Measurements from ENCODE around the gene BCAS4.
"Not testable (repeated sequence)": the region's sequence is repeated elsewhere in the genome, so short reads cannot be mapped to it uniquely, and the experiment has no call there.

BCAS4 gene

DNA sequence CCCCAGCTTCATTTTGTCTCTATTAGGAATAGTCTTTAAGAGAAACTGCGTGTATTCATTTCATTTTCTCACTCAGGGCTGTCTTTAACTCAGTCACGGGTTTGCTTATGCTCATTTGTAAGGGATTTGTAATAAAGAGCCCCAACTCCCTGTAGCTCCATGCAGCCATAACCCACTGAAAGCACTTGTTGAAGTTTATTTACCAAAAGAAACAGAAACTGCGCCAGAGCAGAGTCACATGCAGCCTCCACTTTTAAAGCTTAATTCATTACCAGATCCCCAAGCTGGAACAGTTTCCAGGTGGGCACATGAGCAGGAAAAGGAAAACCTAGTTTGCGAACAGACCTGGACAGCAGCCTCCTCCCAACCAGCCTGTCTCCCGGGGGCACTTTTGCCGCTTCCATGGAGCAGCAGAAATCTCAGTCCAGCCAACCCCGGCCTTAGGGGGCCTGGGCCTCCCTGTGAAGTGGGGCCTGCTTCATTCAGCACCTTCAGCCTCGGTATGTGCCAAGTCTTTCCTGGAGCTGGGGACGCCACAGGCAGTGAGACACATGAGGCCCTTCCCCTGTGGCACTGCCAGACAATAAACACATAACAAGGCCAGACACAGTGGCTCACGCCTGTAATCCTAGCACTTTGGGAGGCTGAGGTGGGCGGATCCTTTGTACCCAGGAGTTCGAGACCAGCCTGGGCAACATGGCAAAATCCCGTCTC is 4.5 kb downstream of the BCAS4 start:
- no peak for DNase-seq (ENCODE audit: low read depth in 1 of 2, low spot score in 1 of 2)

DNA sequence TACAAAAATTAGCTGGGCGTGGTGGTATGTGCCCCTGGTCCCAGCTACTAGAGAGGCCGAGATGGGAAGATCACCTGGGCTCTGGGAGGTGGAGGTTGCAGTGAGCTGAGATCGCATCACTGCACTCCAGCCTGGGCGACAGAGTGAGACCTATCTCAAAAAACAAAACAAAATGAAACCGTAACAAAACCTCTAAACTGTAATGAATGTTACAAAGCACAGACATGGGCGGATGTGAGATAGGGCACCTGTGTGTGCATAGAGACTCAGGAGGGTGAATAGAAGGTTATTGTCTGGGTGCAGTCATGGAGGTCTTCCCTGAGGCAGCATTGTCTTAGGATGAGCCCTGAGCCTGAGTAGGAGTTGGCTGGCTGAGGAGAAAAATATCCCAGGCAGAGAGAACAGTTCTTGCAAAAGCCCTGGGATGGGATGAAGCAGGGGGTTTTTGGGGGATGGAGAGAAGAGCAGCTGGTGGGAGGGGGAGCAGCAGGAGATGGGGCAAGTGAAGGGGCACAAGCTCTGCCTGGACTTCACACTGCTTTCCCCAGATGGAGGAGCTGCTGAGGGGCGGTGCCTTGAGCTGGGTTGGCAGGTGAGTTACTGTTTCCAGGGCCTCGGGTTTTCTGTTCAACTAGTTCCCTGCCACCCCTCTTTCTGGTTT is 5.2 kb downstream of the BCAS4 start:
- DNase-seq (ENCODE audit: low read depth in 1 of 2, low spot score in 1 of 2): no peak

DNA sequence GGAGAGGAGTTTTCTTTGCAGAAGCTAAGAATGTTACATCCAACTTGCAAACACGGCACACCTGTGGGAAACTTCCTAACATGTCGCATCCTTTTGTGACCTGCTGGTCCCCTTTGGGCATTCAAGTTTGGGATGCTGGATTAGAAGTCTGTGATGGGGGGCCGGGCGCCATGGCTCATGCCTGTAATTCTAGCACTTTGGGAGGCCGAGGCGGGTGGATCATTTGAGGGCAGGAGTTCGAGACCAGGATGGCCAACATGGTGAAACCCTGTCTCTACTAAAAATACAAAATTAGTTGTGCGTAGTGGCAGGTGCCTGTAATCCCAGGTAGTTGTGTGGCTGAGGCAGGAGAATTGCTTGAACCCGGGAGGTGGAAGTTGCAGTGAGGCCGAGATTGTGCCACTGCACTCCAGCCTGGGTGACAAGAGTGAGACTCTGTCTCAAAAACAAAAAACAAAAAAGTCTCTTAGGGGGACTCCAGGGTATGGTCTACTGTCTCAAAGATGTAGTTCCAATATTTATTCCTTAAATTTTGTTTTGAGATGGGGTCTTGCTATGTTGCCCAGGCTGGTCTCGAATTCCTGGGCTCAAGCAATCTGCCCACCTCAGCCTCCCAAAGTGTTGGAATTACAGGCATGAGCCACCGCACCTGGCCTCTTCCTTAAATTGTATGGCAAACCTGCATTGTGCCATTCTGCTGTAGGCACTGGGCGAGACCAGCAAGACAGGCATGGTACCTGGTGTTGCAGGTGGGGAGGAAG is 6.3 kb downstream of the BCAS4 start:
- not testable (repeated sequence) for DNase-seq (ENCODE audit: low read depth in 1 of 2, low spot score in 1 of 2)

DNA sequence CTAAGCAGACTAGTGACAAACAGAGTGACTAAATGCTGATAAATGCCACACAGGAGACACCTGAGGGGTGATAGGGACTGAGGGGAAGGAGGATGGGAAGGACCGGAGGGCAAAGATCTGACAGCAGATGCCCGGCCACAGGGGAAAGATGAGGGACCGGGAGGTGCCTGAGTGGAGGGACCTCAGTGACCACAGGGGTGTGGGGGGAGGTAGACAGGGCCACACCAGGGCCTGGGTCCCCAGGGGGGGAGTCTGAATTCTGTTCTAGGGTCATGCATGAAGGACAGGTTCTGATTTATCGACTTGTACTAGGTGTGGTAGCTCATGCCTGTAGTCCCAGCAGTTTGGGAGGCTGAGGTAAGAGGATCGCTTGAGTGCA is 6.9 kb downstream of the BCAS4 start:
- DNase-seq (ENCODE audit: low read depth in 1 of 2, low spot score in 1 of 2): no peak

DNA sequence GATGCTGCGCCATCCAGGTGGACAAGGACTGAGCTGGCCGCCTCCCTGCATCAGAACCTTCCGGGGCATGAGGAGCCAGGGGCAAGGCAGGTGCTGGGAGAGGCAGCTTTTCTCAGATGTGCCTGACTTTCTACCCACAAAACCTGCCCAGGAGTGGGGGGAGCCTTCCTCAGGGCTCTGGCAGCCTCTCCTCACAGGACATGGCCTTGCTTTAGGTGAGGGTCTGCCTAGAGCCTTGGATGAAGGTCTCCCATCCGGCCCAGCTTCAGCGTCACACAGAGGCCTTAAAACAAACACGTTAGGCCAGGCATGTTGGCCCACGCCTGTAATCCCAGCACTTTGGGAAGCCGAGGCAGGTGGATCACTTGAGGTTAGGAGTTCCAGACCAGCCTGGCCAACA is 7.4 kb downstream of the BCAS4 start:
- DNase-seq (ENCODE audit: low read depth in 1 of 2, low spot score in 1 of 2): no peak

DNA sequence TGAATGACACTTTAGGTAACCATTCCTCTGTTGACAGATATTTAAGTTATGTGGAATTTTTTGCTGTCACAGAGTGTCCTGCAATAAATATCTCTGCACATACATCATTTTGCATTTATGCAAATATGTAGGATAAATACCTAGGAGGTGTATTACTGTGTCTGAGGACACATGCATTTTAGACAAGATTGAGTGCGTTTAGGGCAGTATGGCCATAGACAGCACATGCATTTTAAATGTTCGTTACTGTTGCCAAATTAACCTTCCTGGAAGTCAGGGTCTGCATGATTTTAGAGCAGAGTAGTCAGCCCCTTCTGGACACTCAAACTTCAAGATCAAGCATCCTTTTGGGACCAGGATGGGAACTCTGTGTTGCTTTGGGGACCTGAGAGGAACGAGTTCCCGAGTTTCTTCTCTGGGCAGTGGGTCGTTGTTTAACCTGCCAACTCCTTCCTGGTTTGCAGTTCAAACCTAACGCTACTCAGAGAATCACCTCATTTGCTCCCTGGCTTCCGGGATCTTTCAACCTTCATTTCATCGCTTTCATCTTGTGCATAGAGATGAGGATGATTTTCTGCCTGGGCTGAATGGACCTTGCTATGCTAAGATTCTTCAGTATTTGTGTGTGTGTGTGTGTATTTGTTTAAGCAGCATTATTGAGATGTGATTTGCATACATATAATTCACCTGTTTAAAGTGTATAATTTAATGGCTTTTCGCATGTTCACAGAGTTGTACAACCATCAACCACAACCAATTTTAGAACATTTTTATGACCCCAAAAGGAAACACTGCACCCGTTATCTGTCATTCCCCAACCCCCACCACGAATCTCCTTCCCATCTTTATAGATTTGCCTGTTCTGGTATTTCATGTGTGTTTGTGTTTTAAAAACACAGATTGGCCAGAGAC is 9.8 kb downstream of the BCAS4 start:
- peak in 1 of 2 donors; percentile 23 for DNase-seq (ENCODE audit: low read depth in 1 of 2, low spot score in 1 of 2)

DNA sequence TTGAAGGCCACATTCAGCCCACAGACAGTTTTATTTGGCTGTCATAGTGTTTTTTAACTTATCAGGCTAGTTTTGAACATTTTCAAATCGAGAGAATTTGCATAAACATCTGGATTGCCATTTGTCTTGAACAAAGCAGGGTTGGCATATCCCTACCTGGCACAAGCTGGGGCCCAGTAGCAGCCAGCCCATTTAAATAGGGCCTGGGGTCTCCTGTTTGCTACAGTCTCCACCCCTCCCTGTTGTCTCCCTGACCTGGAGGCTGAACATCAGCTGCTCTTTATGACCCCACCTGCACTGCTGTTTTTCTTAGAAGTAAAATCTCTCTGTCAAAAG is 10.5 kb downstream of the BCAS4 start:
- DNase-seq (ENCODE audit: low read depth in 1 of 2, low spot score in 1 of 2): no peak

DNA sequence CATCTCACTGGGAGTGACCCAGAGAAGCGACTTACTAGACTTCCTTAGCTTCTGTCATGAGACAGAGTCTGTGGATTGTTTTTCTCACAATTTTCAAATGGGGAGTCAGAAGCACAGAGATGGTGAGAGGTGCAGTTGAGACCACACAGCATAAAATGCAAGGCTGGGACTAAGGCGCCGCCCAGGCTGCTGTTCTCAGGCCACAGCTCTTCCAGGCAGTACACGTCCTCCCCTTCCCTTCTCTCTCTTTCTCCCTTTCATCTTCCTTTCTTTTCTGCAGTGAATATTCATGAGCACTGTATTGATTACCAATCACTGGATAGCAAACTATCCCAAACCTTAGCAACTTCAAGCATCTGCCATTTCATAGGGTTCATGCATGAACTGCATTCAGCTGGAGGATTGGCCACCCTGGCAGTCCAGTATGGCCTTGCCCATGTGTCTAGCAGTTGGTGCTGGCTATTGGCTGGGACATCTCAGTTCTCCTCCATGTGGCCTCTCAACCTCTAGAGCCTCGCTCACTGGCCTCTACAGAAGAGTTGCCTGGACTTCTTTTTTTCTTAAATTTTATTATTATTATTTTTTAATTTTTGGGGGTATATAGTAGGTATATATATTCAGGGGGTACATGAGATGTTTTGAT is 11.4 kb downstream of the BCAS4 start:
- no peak for DNase-seq (ENCODE audit: low read depth in 1 of 2, low spot score in 1 of 2)

DNA sequence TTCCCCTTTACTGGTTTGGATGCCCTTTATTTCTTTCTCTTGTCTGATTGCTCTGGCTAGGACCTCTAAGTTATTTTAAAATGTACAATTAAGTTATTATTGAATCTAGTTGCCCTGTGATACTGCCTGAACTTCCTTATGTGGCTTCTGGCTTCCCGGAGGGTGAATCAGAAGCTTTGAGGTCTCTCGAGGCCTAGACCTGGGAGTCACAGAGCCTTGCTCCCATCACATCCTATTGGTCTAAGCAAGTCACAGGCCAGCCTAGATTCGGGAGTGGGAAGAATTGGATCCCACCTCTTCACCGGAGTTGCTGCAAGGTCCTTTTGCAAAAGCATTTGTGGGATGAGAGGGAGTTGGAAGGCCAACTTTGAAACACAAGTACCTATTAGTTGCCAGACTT is 15.2 kb downstream of the BCAS4 start:
- no peak for DNase-seq (ENCODE audit: low read depth in 1 of 2, low spot score in 1 of 2)

DNA sequence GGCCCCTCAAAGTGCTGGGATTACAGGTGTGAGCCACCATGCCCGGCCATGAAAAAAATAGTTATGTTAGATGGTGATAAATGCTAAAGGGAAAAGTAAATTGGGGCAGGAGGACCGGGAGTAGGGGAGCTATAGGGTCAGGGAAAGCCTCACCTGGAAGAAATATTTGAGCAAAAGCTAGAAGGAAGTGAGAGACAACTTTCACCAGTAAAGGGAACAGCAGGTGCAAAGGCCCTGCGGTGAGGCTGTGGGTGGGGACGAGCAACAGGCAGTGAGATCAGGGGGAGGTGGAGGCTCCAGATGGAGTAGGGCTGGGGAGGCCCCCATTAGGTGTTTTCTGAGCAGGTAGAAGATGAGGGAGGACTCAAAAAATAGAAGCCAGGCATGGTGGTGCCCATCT is 16.0 kb downstream of the BCAS4 start:
- DNase-seq (ENCODE audit: low read depth in 1 of 2, low spot score in 1 of 2): no peak

DNA sequence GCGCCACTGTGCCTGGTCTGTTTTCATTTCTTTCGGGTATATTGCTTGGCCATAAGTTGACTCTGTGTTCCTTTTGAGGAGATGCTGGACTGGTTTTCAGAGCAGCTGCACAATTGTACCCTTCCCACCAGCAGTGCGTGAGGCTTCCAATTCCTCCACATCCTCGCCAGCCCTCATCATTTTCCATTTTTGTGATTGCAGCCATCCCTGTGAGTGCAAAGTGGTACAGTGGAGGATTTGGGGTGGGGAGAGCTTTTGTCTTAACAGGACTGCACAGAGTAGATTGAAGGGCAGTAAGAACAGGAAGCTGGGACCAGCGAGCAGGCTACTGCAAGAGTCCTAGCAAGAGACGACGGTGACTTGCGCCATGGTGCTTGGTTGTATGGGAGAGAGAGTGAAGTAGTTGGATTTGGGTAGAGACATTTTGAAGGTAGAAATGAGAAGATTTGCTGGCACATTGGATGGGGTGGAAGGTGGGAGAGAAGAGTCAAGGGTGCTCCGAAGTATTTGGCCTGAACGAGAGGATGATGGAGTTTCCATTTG is 18.3 kb downstream of the BCAS4 start:
- DNase-seq (ENCODE audit: low read depth in 1 of 2, low spot score in 1 of 2): no peak

DNA sequence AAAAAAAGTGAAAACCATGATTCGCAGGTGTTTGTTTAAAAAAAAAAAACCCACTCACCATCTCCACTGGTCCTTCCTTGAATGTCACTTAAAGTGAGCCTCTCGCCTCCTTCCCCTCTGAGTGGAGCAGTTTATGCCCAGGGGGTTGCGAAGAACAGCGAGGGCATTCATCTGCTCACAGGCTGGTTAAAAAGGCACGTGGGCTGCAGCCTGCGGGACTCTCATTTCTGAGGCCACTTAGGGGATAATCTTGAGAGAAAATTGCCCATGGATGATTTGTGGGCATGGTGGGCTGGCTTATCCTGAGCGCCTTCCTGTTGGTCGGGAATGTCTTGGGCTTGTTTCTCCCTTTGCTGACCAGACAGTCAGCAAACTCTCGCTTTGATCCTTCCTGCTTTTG is 18.9 kb downstream of the BCAS4 start:
- no peak for DNase-seq (ENCODE audit: low read depth in 1 of 2, low spot score in 1 of 2)

DNA sequence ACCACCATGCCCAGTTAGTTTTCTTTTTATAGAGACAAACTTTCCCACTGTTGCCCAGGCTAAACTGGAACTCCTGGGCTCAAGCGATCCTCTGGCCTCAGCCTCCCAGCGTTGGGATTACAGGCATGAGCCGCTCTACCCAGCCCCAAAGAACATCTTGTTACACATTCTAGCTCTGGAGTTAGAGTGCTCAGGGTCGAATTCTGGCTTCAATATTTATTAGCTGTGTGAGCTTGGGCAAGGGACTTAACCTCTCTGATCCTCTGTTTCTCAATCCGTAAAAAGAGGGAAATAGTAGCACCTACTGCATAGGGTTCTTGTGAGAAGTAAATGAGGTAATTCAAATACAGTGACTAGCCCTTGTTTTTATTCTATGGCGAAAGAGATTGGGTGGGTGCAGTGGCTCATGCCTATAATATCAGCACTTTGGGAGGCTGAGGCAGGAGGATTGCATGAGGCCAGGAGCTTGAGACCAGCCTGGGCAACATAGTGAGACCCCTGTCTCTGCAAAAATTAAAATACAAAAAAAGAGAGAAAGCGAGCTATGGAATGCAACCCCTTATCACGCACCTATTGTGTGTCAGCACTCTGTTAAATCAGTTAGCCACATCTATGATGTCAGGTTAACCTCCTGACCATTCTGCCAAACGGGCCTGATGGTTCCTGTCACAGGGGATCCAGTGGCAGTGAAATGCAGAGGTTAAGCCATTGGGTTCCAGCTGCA is 19.7 kb downstream of the BCAS4 start:
- no peak for DNase-seq (ENCODE audit: low read depth in 1 of 2, low spot score in 1 of 2)

DNA sequence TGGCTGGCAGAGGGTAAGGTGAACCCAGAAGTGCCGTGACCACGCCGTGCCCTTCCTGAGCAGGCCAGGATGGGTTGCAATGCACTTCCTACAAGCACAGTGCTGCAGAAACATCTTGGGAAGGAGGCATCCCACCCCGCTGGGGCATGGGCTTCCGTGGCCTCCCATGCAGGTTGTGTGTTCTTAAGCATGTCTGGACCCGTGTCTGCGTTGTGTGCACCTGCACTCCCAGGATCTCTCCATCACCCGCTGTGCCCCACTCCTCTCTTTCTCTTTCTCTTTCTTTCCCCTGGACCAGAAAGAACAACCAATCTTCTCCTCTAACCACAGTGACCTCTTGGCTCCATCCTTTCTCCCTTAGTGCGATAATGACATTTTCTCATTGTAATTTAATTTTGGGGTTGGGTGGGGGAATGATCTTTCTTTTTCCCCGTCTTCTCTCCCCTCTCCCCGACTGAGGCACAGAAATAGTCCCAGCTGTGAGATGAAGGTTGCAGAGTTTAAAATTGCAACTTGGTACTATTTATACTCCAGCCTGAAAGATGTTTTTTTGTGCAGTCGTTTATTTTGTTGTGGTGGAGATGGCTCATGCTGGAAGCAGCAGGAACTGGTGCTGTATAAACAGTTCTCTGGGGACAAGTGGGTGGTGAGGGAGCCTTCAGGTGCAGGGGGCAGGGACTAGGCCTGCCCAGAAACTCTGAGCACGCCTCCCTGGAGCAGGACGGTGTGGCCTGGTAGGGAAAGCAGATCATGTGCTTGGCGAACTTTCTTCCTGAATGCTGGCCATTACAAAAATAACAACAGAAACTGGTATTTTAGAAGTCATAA is 20.5 kb downstream of the BCAS4 start:
- DNase-seq (ENCODE audit: low read depth in 1 of 2, low spot score in 1 of 2): no peak

DNA sequence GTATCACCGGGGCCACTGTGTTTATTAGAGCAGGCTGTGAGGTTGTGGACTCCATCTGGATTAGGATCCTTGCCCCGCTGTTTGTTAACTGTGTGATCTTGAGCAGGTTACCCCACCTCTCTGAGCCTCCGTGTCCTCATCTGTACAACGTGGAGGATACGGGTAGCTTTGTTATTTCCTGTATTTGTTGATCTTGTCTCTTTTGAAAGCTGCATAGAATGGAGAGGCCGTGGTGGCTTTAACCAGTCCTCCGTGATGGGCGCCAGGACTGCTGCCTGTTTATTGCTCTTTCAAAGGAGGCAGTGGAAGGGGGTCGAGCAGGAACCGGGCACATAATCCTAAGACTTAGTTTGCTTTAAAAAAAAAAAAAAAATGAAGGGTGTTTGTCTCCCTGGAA is 22.9 kb downstream of the BCAS4 start:
- peak in 1 of 2 donors; percentile 6 for DNase-seq (ENCODE audit: low read depth in 1 of 2, low spot score in 1 of 2)

DNA sequence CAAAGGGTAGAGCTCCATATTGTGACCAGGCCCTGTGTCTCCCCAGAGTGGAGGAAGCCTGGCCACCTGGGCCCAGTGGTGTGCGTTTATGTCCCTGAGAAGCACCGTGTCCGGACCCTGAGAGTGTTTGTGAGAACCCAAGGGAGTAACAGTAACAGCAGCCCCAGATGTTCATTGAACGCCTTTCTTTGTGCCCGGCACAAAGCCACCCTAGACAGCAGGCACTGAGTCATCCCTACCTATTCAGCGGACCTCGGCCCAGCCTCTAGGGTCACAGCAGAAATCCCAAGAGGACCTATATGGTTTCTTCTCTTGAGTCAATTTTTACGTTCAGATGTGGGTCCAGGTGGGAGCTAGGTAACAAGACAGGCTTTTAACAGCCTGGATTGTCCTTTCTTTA is 24.5 kb downstream of the BCAS4 start:
- DNase-seq (ENCODE audit: low read depth in 1 of 2, low spot score in 1 of 2): no peak

DNA sequence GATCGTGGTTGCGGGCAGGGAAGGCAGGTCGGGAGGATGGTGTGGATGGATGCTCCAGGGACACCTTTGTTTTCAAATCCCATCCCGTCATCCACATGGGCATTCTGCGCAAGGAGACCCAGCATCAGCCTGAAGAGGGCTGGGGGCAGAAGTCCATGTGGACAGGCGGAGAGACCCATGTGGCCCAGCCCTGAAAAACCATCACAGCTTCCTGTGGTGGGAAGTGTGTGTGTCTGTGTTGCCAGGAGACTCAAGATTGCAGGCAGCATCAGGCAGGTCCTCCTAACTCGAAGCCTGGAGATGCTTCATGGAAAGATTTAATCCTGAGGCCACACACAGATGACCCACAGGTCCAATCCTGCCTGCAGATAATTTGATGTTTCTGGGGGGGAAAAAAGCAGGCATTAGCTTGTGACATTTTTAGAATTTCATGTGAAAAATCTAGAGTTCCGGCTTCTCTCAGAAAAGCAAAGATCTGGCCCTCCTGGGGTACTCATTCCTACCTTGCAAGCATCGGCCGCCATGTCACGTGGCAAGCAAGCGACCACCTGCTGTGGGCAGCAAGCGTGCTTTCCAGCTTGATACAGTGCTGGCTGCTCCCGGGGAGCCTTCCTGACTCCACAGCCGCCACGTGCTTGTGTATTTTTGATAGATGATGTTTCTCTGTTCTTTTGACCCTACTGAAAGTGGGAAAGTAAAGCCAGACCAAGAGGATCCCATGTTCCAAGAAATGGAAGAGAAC is 25.8 kb downstream of the BCAS4 start:
- no peak for DNase-seq (ENCODE audit: low read depth in 1 of 2, low spot score in 1 of 2)

DNA sequence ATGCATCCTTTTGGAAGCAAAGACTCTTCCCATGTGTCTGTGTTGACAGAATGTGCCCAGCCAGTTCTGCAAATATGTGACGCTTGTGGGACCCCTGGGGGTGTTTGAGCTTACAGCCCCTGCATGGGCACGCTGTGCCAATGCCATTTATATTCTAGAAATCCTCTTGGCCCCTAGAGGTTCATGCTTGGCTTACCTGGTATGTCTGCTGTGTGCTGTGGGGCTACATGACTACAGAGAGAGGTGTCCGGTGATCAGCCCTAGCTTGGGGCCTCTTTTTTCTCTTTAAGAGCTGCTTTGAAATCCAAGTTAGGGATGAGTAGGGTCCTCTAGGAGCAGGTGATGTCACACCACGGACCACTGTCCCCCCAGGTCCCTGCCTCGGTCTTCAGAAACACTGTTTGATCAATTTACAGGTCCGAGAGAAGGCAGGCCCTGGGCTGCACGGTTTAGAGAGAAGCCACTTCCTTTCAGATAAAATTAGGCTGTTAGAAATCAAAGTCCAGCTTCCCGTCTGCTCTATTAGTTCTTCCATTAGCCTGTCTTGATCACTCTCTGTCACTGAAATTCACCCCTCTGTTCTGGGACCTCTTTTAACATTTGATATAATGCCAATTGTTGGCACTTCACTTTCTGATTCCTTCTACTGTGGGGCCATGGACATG is 26.5 kb downstream of the BCAS4 start:
- DNase-seq (ENCODE audit: low read depth in 1 of 2, low spot score in 1 of 2): no peak
